HCT116 (cell line): ENCODE data around the gene AUTS2. TPM values are rescaled to one million over a fixed set of nuclear protein-coding genes. Genes with fewer than 3 reads are reported as not detected.

Experiments used
- ATAC-seq: fragments of 200-7000 bp; cut with Tn5 transposase; 2 replicates; pipeline ENCODE4 v1.9.1; 2020; ENCODE audit warnings: mild to moderate bottlenecking, moderate library complexity
- BruUV-seq: library from RNA; stranded (reverse); fragments of 400-500 nt; replicated peaks from 2 replicates; lab custom pipeline; 2021; lab: Mats Ljungman, UMichigan
- CTCF ChIA-PET: fragments of 300-600 bp; sonication (Branson Sonifier 250); formaldehyde crosslinking; loops from one replicate; lab custom pipeline; 2021; ENCODE audit warnings: antibody characterized with exemption; lab: Charles Lee
- POLR2A ChIA-PET: fragments of 300-600, 350-600 bp; sonication (Branson Sonifier 250); formaldehyde crosslinking; loops from one replicate; lab custom pipeline; 2021; ENCODE audit warnings: antibody characterized with exemption; lab: Charles Lee
- RAD21 ChIA-PET, 2 experiments: fragments of 300-600 bp; sonication (Branson Sonifier 250); formaldehyde crosslinking; loops; one replicate each; lab custom pipeline; 2023; ENCODE audit warnings: low total read pairs in 2 of 2; ENCODE audit not compliant: uncharacterized antibody in 2 of 2, unreplicated experiment in 2 of 2, low non-redundant PET in 1 of 2; lab: Charles Lee
- DNase-seq: peaks from one replicate; pipeline ENCODE4 v3.0.0-alpha.2; 2010; ENCODE audit warnings: low read depth, low spot score
- H2AFZ ChIP-seq: fragments of 200-600 bp; shearing (Covaris generic), sonication (generic); 2 replicates; pipeline ENCODE4 v1.6.1; 2017; ENCODE audit warnings: low read depth, mixed run types, mixed read lengths, antibody characterized with exemption, low read length; ENCODE audit not compliant: poor library complexity, severe bottlenecking
- H3K27ac ChIP-seq: 2 replicates; pipeline ENCODE4 v1.5.1; 2012; ENCODE audit warnings: low read depth, low read length
- H3K27me3 ChIP-seq: fragments of 200-600 bp; sonication (generic); 2 replicates; pipeline ENCODE4 v1.6.1; 2016; ENCODE audit warnings: mixed run types, low read length, mixed read lengths; ENCODE audit not compliant: insufficient read depth
- H3K36me3 ChIP-seq, 2 experiments: fragments of 200-500 bp in 1 of 2; fragments of 200-600 bp in 1 of 2; sonication (Bioruptor generic) in 1 of 2; sonication (generic) in 1 of 2; 2 replicates each; pipeline versions ENCODE4 v1.5.1 to v1.6.1; 2014 to 2016; ENCODE audit warnings: low read length in 2 of 2, inconsistent platforms in 1 of 2, mixed read lengths in 1 of 2, mixed run types in 1 of 2; ENCODE audit not compliant: insufficient read depth in 2 of 2, control insufficient read depth in 1 of 2
- H3K4me1 ChIP-seq, 2 experiments: fragments of 200-600 bp in 1 of 2; sonication (generic) in 1 of 2; 2 replicates each; pipeline versions ENCODE4 v1.5.1 to v1.6.1; 2012 to 2017; ENCODE audit warnings: low read length in 2 of 2, inconsistent platforms in 1 of 2, mild to moderate bottlenecking in 1 of 2, mixed read lengths in 1 of 2, mixed run types in 1 of 2, moderate library complexity in 1 of 2; ENCODE audit not compliant: insufficient read depth in 2 of 2, control insufficient read depth in 1 of 2
- H3K4me2 ChIP-seq: fragments of 200-600 bp; sonication (generic); 2 replicates; pipeline ENCODE4 v1.6.1; 2017; ENCODE audit warnings: mixed run types, low read length, mixed read lengths
- H3K4me3 ChIP-seq, 2 experiments: fragments of 200-600 bp in 1 of 2; sonication (generic) in 1 of 2; replicated peaks in 1 of 2; 2 replicates each; pipeline ENCODE4 v1.5.1; 2011 to 2016; ENCODE audit warnings: low read length in 2 of 2, control low read depth in 1 of 2, low read depth in 1 of 2, mild to moderate bottlenecking in 1 of 2, mixed read lengths in 1 of 2, mixed run types in 1 of 2
- H3K79me2 ChIP-seq: fragments of 200-600 bp; sonication (generic); 2 replicates; pipeline ENCODE4 v1.6.1; 2017; ENCODE audit warnings: mild to moderate bottlenecking, mixed run types, low read length, moderate library complexity, mixed read lengths; ENCODE audit not compliant: insufficient read depth
- H3K9ac ChIP-seq: fragments of 200-600 bp; sonication (generic); 2 replicates; pipeline ENCODE4 v1.6.1; 2016; ENCODE audit warnings: low read length, mixed read lengths
- H3K9me2 ChIP-seq: fragments of 200-600 bp; sonication (generic), shearing (Covaris generic); 2 replicates; pipeline ENCODE4 v1.6.1; 2017; ENCODE audit warnings: mixed run types, mild to moderate bottlenecking, moderate library complexity; ENCODE audit not compliant: insufficient read depth
- H3K9me3 ChIP-seq, 2 experiments: fragments of 200-500 bp in 1 of 2; fragments of 200-600 bp in 1 of 2; sonication (Bioruptor generic) in 1 of 2; sonication (generic) in 1 of 2; 2 replicates each; pipeline ENCODE4 v1.6.1; 2014 to 2017; ENCODE audit warnings: low read length in 2 of 2, mixed read lengths in 2 of 2, inconsistent platforms in 1 of 2, low read depth in 1 of 2, mild to moderate bottlenecking in 1 of 2, mixed run types in 1 of 2, moderate library complexity in 1 of 2; ENCODE audit not compliant: control insufficient read depth in 1 of 2, insufficient read depth in 1 of 2
- H4K20me1 ChIP-seq: fragments of 200-600 bp; sonication (generic), shearing (Covaris generic); 2 replicates; pipeline ENCODE4 v1.6.1; 2017; ENCODE audit warnings: mixed run types, mild to moderate bottlenecking, moderate library complexity; ENCODE audit not compliant: insufficient read depth
- CEBPB ChIP-seq: IDR thresholded peaks from 2 replicates; pipeline ENCODE4 v1.6.1; 2012; ENCODE audit warnings: low read depth
- EGR1 ChIP-seq: IDR thresholded peaks from 2 replicates; pipeline ENCODE4 v1.6.1; 2012; ENCODE audit warnings: low read depth
- FOSL1 ChIP-seq: IDR thresholded peaks from 2 replicates; pipeline ENCODE4 v1.6.1; 2012; ENCODE audit warnings: low read depth
- SIN3A ChIP-seq: IDR thresholded peaks from 2 replicates; pipeline ENCODE4 v1.6.1; 2012; ENCODE audit warnings: low read depth
- SP1 ChIP-seq: IDR thresholded peaks from 2 replicates; pipeline ENCODE4 v1.6.1; 2012; ENCODE audit warnings: low read depth
- ZBTB33 ChIP-seq: IDR thresholded peaks from 2 replicates; pipeline ENCODE4 v1.6.1; 2011; ENCODE audit warnings: mild to moderate bottlenecking, low read length, moderate library complexity; ENCODE audit not compliant: insufficient replicate concordance; ENCODE audit errors: extremely low read depth
- intact Hi-C: fragments of 100-400 bp; cut with micrococcal nuclease; formaldehyde crosslinking; loops from 2 replicates; pipeline ENCODE4 v1.10.0; 2022
- total RNA-seq: library from RNA; stranded (reverse); gene quantifications from one replicate; pipeline ENCODE4 v1.2.1, GENCODE V29; 2021; ENCODE audit not compliant: unreplicated experiment

Gene AUTS2
- total RNA-seq, 1 experiment from 2014 or later: 0.93 TPM

- Histone ChIP-seq H3K4me3 (no peak overlapping the region), H2AFZ (no peak overlapping the region), H4K20me1 (no peaks in the 10 kb centered on the region), H3K4me2 (no peak overlapping the region), H3K27me3 (no peaks in the 10 kb centered on the region), H3K36me3 (no peaks in the 10 kb centered on the region), H3K4me1 (no peaks in the 10 kb centered on the region), H3K79me2 (no peaks in the 10 kb centered on the region), H3K27ac (no peak overlapping the region), H3K9me2 (no peaks in the 10 kb centered on the region), H3K9me3 (peaks cover 0 to 27% of the 10 kb centered on the region in 2 experiments; a peak in 2 of 4 replicates), H3K9ac (no peak overlapping the region)
- POLR2A ChIA-PET: no interaction called here
- TF ChIP-seq CEBPB (no peak), EGR1 (no peak)
- intact Hi-C loops: no loop called here
- RAD21 ChIA-PET: no interaction called here
- DNase-seq (no peak), ATAC-seq (no peak)
- BruUV-seq: no TSS peak
- CTCF ChIA-PET: no interaction called here
Observed at GRCh38 chr7:70408891-70409290, 810.6 kb downstream of the AUTS2 start.

GRCh38 chr7:70410134-70410750 is 812.0 kb downstream of the AUTS2 start:
- DNase-seq: no peak
- Histone ChIP-seq H3K4me1 (no peaks in the 10 kb centered on the region), H3K4me2 (no peak overlapping the region), H3K9me2 (no peaks in the 10 kb centered on the region), H3K9ac (no peak overlapping the region), H3K36me3 (no peaks in the 10 kb centered on the region), H2AFZ (no peak overlapping the region), H3K4me3 (no peak overlapping the region), H3K27me3 (no peaks in the 10 kb centered on the region), H4K20me1 (no peaks in the 10 kb centered on the region), H3K27ac (no peak overlapping the region), H3K9me3 (peaks cover 0 to 30% of the 10 kb centered on the region in 2 experiments; a peak in 2 of 4 replicates), H3K79me2 (no peaks in the 10 kb centered on the region)
- no TSS peak for BruUV-seq
- ATAC-seq: no peak
- POLR2A ChIA-PET: no interaction called here
- intact Hi-C loops: no loop called here
- CTCF ChIA-PET: no interaction called here
- TF ChIP-seq SP1 (no peak), FOSL1 (no peak), SIN3A (no peak), ZBTB33 (no peak)
- RAD21 ChIA-PET: no interaction called here
